B cell (primary cell): Measurements from ENCODE around the gene PRR18.

ENCODE experiments used
- CTCF ChIP-seq: fragments of 200-600 bp; IDR thresholded peaks from one replicate; pipeline ENCODE4 v1.8.0; 2022; ENCODE audit warnings: antibody characterized with exemption, mild to moderate bottlenecking
- EZH2 ChIP-seq: IDR thresholded peaks from 2 replicates; pipeline ENCODE4 v1.6.1; 2012; ENCODE audit warnings: borderline replicate concordance, low read depth, mild to moderate bottlenecking, moderate library complexity, low read length; ENCODE audit not compliant: insufficient read depth, poor library complexity, severe bottlenecking

DNA sequence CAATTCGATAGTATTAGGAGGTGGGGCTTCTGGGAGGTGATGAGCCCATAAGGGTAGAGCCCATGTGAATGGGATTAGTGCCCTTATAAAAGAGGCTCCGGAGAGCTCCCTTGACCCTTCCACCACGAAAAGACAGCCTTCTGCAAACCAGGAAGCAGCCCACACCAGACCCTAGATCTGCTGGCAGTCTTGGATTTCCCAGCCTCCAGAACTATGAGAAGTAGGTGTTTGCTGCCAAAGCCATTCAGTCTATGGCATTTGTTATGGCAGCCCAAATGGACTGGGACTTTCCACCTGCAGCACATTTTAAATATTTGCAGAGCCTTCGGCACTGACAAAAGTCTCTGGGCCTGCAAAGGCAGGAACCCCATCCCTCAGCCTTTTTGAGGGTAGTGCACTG is 46.0 kb upstream of the PRR18 start:
- TF ChIP-seq CTCF = no peak
- TF ChIP-seq EZH2 = no peak
